Bronchial epithelial cell (primary cell): ENCODE results near the gene DLX4. TPM values are rescaled to one million over a fixed set of nuclear protein-coding genes. Genes with fewer than 3 reads are reported as not detected.

Source experiments
- DNase-seq: peaks from one replicate; pipeline ENCODE4 v3.0.0-alpha.2; 2010; ENCODE audit warnings: low read depth
- FAIRE-seq: peaks from 2 replicates; lab custom pipeline; 2011; peaks lifted over from hg19 to GRCh38; lab: Jason Lieb, UNC
- H3K27me3 ChIP-seq: 2 replicates; pipeline ENCODE4 v1.5.1; 2011; ENCODE audit warnings: low read length; ENCODE audit not compliant: control insufficient read depth, insufficient read depth
- H3K36me3 ChIP-seq: 2 replicates; pipeline ENCODE4 v1.5.1; 2011; ENCODE audit warnings: low read length; ENCODE audit not compliant: control insufficient read depth, insufficient read depth
- H3K4me3 ChIP-seq: 2 replicates; pipeline ENCODE4 v1.5.1; 2011; ENCODE audit warnings: mild to moderate bottlenecking, low read depth, low read length, control low read depth
- CTCF ChIP-seq: IDR thresholded peaks from 2 replicates; pipeline ENCODE4 v1.5.1; 2011; ENCODE audit warnings: mild to moderate bottlenecking, moderate library complexity, low read length, control low read depth, inconsistent platforms; ENCODE audit not compliant: insufficient read depth, severe bottlenecking
- total RNA-seq: library from RNA; depleted of rRNA; stranded (reverse); fragments of >200 nt; gene quantifications from 2 replicates; pipeline ENCODE4 v1.2.1, GENCODE V29; 2014

The DLX4 gene
- total RNA-seq, 1 donor from 2014 or later, result not detected

- no peak for FAIRE-seq
- TF ChIP-seq CTCF, result no peak
- peaks cover 65% of the 10 kb centered on the region for H3K27me3 ChIP-seq
- no peak overlapping the region for H3K4me3 ChIP-seq
- no peak for DNase-seq
- no peaks in the 10 kb centered on the region for H3K36me3 ChIP-seq
Measured at GRCh38 chr17:49965524-49965909, 3.5 kb upstream of the DLX4 start.

GRCh38 chr17:49966767-49967166 is 2.2 kb upstream of the DLX4 start:
- DNase-seq (no peak), FAIRE-seq (no peak)
- TF ChIP-seq CTCF, result no peak
- no peak overlapping the region for H3K4me3 ChIP-seq
- no peaks in the 10 kb centered on the region for H3K36me3 ChIP-seq
- peaks cover 75% of the 10 kb centered on the region for H3K27me3 ChIP-seq

DNA sequence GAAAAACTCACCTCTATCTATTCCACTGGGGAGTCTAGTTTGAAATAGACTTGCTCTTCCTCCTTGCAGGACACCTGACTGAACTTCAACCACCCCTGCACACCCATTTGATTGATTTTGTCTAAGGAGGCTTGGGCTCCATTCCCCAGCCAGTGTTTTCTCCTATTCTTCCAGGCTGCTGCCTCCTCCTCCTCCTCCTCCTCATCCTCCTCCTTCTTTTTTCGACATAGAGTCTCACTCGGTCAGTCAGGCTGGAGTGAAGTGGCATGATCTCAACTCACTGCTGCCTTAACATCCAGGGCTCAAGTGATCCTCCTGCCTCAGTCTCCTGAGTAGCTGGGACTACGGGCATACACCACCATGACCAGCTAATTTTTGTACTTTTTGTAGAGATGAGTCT is 1.8 kb upstream of the DLX4 start:
- no peak for DNase-seq
- H3K36me3 ChIP-seq, result no peaks in the 10 kb centered on the region
- H3K27me3 ChIP-seq, result peaks cover 78% of the 10 kb centered on the region
- TF ChIP-seq CTCF, result no peak
- no peak overlapping the region for H3K4me3 ChIP-seq
- no peak for FAIRE-seq

DNA sequence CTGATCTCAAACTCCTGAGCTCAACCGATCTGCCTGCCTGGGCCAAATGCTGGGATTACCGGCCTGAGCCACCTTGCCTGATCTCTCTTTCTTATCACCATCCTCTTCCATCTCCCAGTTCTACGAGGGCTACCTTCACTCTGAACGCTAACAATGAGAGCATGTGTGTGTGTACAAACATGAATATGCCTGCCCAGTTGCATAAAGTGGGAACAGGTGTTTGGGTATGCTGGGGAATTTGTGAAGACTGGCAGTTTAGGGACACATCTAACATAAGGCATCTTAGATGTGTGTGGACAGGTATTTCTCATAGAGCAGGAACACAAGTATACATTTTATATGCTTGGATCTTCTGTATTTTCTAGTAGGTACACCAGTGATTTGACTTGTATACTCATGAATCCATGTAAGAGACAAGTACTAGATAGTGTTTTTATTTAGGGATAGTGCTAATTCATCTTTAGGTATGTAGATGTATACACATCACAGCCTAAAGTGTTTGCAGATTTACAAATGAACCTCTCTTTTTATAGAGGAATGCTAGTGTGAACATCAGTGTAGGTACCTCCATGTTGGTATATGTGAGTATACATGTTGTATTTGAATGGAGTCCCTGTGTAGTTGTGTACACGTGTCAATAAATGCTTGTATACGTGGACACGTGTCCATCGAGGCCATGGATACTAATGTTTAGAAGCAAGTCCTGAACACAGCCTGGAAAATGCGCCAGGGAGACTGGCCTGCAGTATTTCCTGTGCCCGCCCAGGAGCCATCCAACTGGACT is 1.2 kb upstream of the DLX4 start:
- FAIRE-seq, result no peak
- peak overlapping the region; percentile 43 for H3K4me3 ChIP-seq

GRCh38 chr17:49968405-49969133 is 421 bp upstream of the DLX4 start:
- TF ChIP-seq CTCF, result no peak

More for the DNA sequence above, 1.2 kb upstream of the DLX4 start:
- H3K36me3 ChIP-seq, result no peaks in the 10 kb centered on the region
- DNase-seq, result no peak
- peaks cover 79% of the 10 kb centered on the region for H3K27me3 ChIP-seq
- TF ChIP-seq CTCF, result no peak

More at GRCh38 chr17:49968405-49969133, 421 bp upstream of the DLX4 start:
- Histone ChIP-seq H3K36me3 (no peaks in the 10 kb centered on the region), H3K27me3 (peaks cover 78% of the 10 kb centered on the region), H3K4me3 (peak overlapping the region; percentile 43)
- DNase-seq (peak; percentile 71), FAIRE-seq (no peak)
